ENCODE measurements around the gene KCNH8. TPM values are rescaled to one million over a fixed set of nuclear protein-coding genes. Genes with fewer than 3 reads are reported as not detected.

KCNH8 gene
- total RNA-seq, 1 donor from 2014 or later = 1.5 TPM

GRCh38 chr3:19559724-19560442, 411.6 kb downstream of the KCNH8 start:
- TF ChIP-seq CTCF (IDR thresholded peaks at IDR 0.05) = no peak
- Mint-ChIP-seq H3K4me3 (peak overlapping the region; percentile 16), H3K36me3 (ENCODE audit: low read depth) (no peaks in the 10 kb centered on the region), H3K4me1 (peaks cover 23% of the 10 kb centered on the region), H3K27me3 (no peaks in the 10 kb centered on the region), H3K9me3 (no peaks in the 10 kb centered on the region), H3K27ac (peak overlapping the region; percentile 82)
- intact Hi-C loops (cut with micrococcal nuclease) = no loop called here
- ChIA-PET POLR2A (interaction anchor here (0.6 kb wide), 1 partner anchor 474 kb away, joined by 5 read pairs; no protein-coding TSS in a partner anchor), CTCF (interaction anchor here (0.9 kb wide), 1 partner anchor 414 kb away, joined by 3 read pairs; no protein-coding TSS in a partner anchor)
- DNase-seq (no peak), ATAC-seq (ENCODE audit: low read depth) (peak; percentile 78)

- H3K4me1 Mint-ChIP-seq = no peaks in the 10 kb centered on the region
- DNase-seq (no peak), ATAC-seq (ENCODE audit: low read depth) (no peak)
- H3K27ac Mint-ChIP-seq = no peak overlapping the region
- no peaks in the 10 kb centered on the region for H3K27me3 Mint-ChIP-seq
- ChIA-PET POLR2A (no interaction called here), CTCF (no interaction called here)
- H3K36me3 Mint-ChIP-seq (ENCODE audit: low read depth) = no peaks in the 10 kb centered on the region
- intact Hi-C loops (cut with micrococcal nuclease) = no loop called here
- peaks cover 4% of the 10 kb centered on the region for H3K9me3 Mint-ChIP-seq
- TF ChIP-seq CTCF (IDR thresholded peaks at IDR 0.05) = no peak
- H3K4me3 Mint-ChIP-seq = no peak overlapping the region
Measured at GRCh38 chr3:19573644-19574043, 425.3 kb downstream of the KCNH8 start.

GRCh38 chr3:19574268-19574667, 426.0 kb downstream of the KCNH8 start:
- POLR2A ChIA-PET = no interaction called here
- ATAC-seq (ENCODE audit: low read depth) (no peak), DNase-seq (no peak)
- Mint-ChIP-seq H3K4me3 (no peak overlapping the region), H3K36me3 (ENCODE audit: low read depth) (no peaks in the 10 kb centered on the region), H3K4me1 (no peaks in the 10 kb centered on the region), H3K27ac (no peak overlapping the region), H3K27me3 (no peaks in the 10 kb centered on the region), H3K9me3 (peaks cover 6% of the 10 kb centered on the region)
- no peak for TF ChIP-seq CTCF (IDR thresholded peaks at IDR 0.05)
- intact Hi-C loops (cut with micrococcal nuclease) = no loop called here
- CTCF ChIA-PET = no interaction called here

- POLR2A ChIA-PET = no interaction called here
- no peak overlapping the region for H3K27ac Mint-ChIP-seq
- no peak for DNase-seq
- no peak for ATAC-seq (ENCODE audit: low read depth)
- H3K36me3 Mint-ChIP-seq (ENCODE audit: low read depth) = no peaks in the 10 kb centered on the region
- peaks cover 6% of the 10 kb centered on the region for H3K9me3 Mint-ChIP-seq
- intact Hi-C loops (cut with micrococcal nuclease) = no loop called here
- TF ChIP-seq CTCF (IDR thresholded peaks at IDR 0.05) = no peak
- CTCF ChIA-PET = no interaction called here
- H3K4me3 Mint-ChIP-seq = no peak overlapping the region
- H3K4me1 Mint-ChIP-seq = no peaks in the 10 kb centered on the region
- H3K27me3 Mint-ChIP-seq = no peaks in the 10 kb centered on the region
Measured at GRCh38 chr3:19576343-19576742, 428.0 kb downstream of the KCNH8 start.

Data from activated B cell treated with CpG ODN at 0.5 μM for 24 hours (primary cell).